Central memory CD8-positive, alpha-beta T cell (primary cell): ENCODE measurements around the gene GARIN6.
"Not testable (repeated sequence)": the region's sequence is repeated elsewhere in the genome, so short reads cannot be mapped to it uniquely, and the experiment has no call there.

ENCODE experiments used
- ATAC-seq: fragments of 150-1000 bp; cut with Tn5 transposase; replicated peaks from 2 replicates; pipeline ENCODE4 v1.10.0; 2022; ENCODE audit warnings: mild to moderate bottlenecking, moderate FRiP score, moderate number of reproducible peaks; ENCODE audit not compliant: poor library complexity, severe bottlenecking; ENCODE audit errors: extremely low read depth
- DNase-seq, 2 donors: peaks; one replicate each; pipeline ENCODE4 v3.0.0; 2021; ENCODE audit warnings: low spot score in 2 of 2
- H3K27ac Mint-ChIP-seq: one replicate; pipeline ENCODE4 v1.8.0; 2022; ENCODE audit warnings: low read depth, mild to moderate bottlenecking, moderate library complexity, mixed read lengths
- H3K27me3 Mint-ChIP-seq: one replicate; pipeline ENCODE4 v1.8.0; 2022; ENCODE audit warnings: mixed read lengths
- H3K36me3 Mint-ChIP-seq: one replicate; pipeline ENCODE4 v1.8.0; 2022; ENCODE audit warnings: mild to moderate bottlenecking, moderate library complexity, mixed read lengths; ENCODE audit not compliant: insufficient read depth
- H3K4me1 Mint-ChIP-seq: one replicate; pipeline ENCODE4 v1.8.0; 2022; ENCODE audit warnings: mixed read lengths
- H3K4me3 Mint-ChIP-seq: one replicate; pipeline ENCODE4 v1.8.0; 2022; ENCODE audit warnings: mild to moderate bottlenecking, moderate library complexity, mixed read lengths
- H3K9me3 Mint-ChIP-seq: one replicate; pipeline ENCODE4 v1.8.0; 2022; ENCODE audit warnings: mixed read lengths

GARIN6 gene

GRCh38 chr12:99647453-99647852 lies at the start of gene GARIN6:
TSS of gene GARIN6 (plus strand) at chr12:99647753. CDS start at chr12:99648175, 422 bp downstream.
- Mint-ChIP-seq H3K27me3 (no peaks in the 10 kb centered on the region), H3K9me3 (peaks cover 20% of the 10 kb centered on the region), H3K4me1 (no peaks in the 10 kb centered on the region), H3K36me3 (no peaks in the 10 kb centered on the region), H3K4me3 (no peak within 1 kb of the TSS), H3K27ac (no peak within 1 kb of the TSS)
- DNase-seq (no peak), ATAC-seq (no peak)

- ATAC-seq (no peak), DNase-seq (no peak)
- no peak overlapping the region for H3K27ac Mint-ChIP-seq
- H3K9me3 Mint-ChIP-seq: peaks cover 11% of the 10 kb centered on the region
- no peaks in the 10 kb centered on the region for H3K4me1 Mint-ChIP-seq
- no peaks in the 10 kb centered on the region for H3K36me3 Mint-ChIP-seq
- H3K27me3 Mint-ChIP-seq: no peaks in the 10 kb centered on the region
- no peak overlapping the region for H3K4me3 Mint-ChIP-seq
Observed at GRCh38 chr12:99598785-99599184, 48.8 kb upstream of the GARIN6 start.

GRCh38 chr12:99600388-99600787 lies 47.2 kb upstream of the GARIN6 start:
- ATAC-seq (no peak), DNase-seq (no peak)
- no peak overlapping the region for H3K4me3 Mint-ChIP-seq
- H3K9me3 Mint-ChIP-seq: peaks cover 6% of the 10 kb centered on the region
- no peaks in the 10 kb centered on the region for H3K4me1 Mint-ChIP-seq
- H3K27ac Mint-ChIP-seq: no peak overlapping the region
- no peaks in the 10 kb centered on the region for H3K36me3 Mint-ChIP-seq
- H3K27me3 Mint-ChIP-seq: no peaks in the 10 kb centered on the region

GRCh38 chr12:99609455-99610181 lies 37.9 kb upstream of the GARIN6 start:
- DNase-seq (no peak), ATAC-seq (no peak)
- H3K4me3 Mint-ChIP-seq: no peak overlapping the region
- peaks cover 5% of the 10 kb centered on the region for H3K9me3 Mint-ChIP-seq
- no peak overlapping the region for H3K27ac Mint-ChIP-seq
- H3K36me3 Mint-ChIP-seq: no peaks in the 10 kb centered on the region
- no peaks in the 10 kb centered on the region for H3K27me3 Mint-ChIP-seq
- no peaks in the 10 kb centered on the region for H3K4me1 Mint-ChIP-seq

- Mint-ChIP-seq H3K27ac (no peak overlapping the region), H3K9me3 (peaks cover 10% of the 10 kb centered on the region), H3K27me3 (no peaks in the 10 kb centered on the region), H3K4me3 (no peak overlapping the region), H3K4me1 (no peaks in the 10 kb centered on the region), H3K36me3 (no peaks in the 10 kb centered on the region)
- ATAC-seq: no peak
- DNase-seq: no peak
Observed at GRCh38 chr12:99611117-99611516, 36.4 kb upstream of the GARIN6 start.

GRCh38 chr12:99611599-99611998 lies 36.0 kb upstream of the GARIN6 start:
- DNase-seq: no peak
- peaks cover 10% of the 10 kb centered on the region for H3K9me3 Mint-ChIP-seq
- H3K27ac Mint-ChIP-seq: no peak overlapping the region
- H3K36me3 Mint-ChIP-seq: no peaks in the 10 kb centered on the region
- H3K4me3 Mint-ChIP-seq: no peak overlapping the region
- H3K27me3 Mint-ChIP-seq: no peaks in the 10 kb centered on the region
- no peaks in the 10 kb centered on the region for H3K4me1 Mint-ChIP-seq
- no peak for ATAC-seq

GRCh38 chr12:99618657-99619056 lies 28.9 kb upstream of the GARIN6 start:
- H3K4me1 Mint-ChIP-seq: no peaks in the 10 kb centered on the region
- DNase-seq (no peak), ATAC-seq (no peak)
- no peaks in the 10 kb centered on the region for H3K27me3 Mint-ChIP-seq
- no peak overlapping the region for H3K4me3 Mint-ChIP-seq
- no peak overlapping the region for H3K27ac Mint-ChIP-seq
- no peaks in the 10 kb centered on the region for H3K36me3 Mint-ChIP-seq
- H3K9me3 Mint-ChIP-seq: peaks cover 22% of the 10 kb centered on the region

- DNase-seq: no peak
- no peaks in the 10 kb centered on the region for H3K27me3 Mint-ChIP-seq
- no peak for ATAC-seq
- no peaks in the 10 kb centered on the region for H3K4me1 Mint-ChIP-seq
- peaks cover 22% of the 10 kb centered on the region for H3K9me3 Mint-ChIP-seq
- no peaks in the 10 kb centered on the region for H3K36me3 Mint-ChIP-seq
- H3K27ac Mint-ChIP-seq: no peak overlapping the region
- no peak overlapping the region for H3K4me3 Mint-ChIP-seq
Observed at GRCh38 chr12:99619389-99620158, 28.0 kb upstream of the GARIN6 start.

- DNase-seq (no peak), ATAC-seq (no peak)
- no peak overlapping the region for H3K27ac Mint-ChIP-seq
- no peaks in the 10 kb centered on the region for H3K36me3 Mint-ChIP-seq
- no peaks in the 10 kb centered on the region for H3K27me3 Mint-ChIP-seq
- no peak overlapping the region for H3K4me3 Mint-ChIP-seq
- peaks cover 22% of the 10 kb centered on the region for H3K9me3 Mint-ChIP-seq
- no peaks in the 10 kb centered on the region for H3K4me1 Mint-ChIP-seq
Observed at GRCh38 chr12:99620159-99620479, 27.4 kb upstream of the GARIN6 start.

GRCh38 chr12:99624591-99624990 lies 23.0 kb upstream of the GARIN6 start:
- not testable (repeated sequence) for H3K4me3 Mint-ChIP-seq, H3K4me1 Mint-ChIP-seq, H3K27me3 Mint-ChIP-seq, H3K27ac Mint-ChIP-seq, DNase-seq, H3K36me3 Mint-ChIP-seq, ATAC-seq
- peaks cover 13% of the 10 kb centered on the region for H3K9me3 Mint-ChIP-seq

GRCh38 chr12:99627459-99627858 lies 20.1 kb upstream of the GARIN6 start:
- peaks cover 6% of the 10 kb centered on the region for H3K9me3 Mint-ChIP-seq
- ATAC-seq (no peak), DNase-seq (no peak)
- no peak overlapping the region for H3K27ac Mint-ChIP-seq
- H3K4me3 Mint-ChIP-seq: no peak overlapping the region
- H3K27me3 Mint-ChIP-seq: no peaks in the 10 kb centered on the region
- H3K4me1 Mint-ChIP-seq: no peaks in the 10 kb centered on the region
- no peaks in the 10 kb centered on the region for H3K36me3 Mint-ChIP-seq

- Mint-ChIP-seq H3K9me3 (peaks cover 15% of the 10 kb centered on the region), H3K27ac (no peak overlapping the region), H3K4me3 (no peak overlapping the region), H3K4me1 (no peaks in the 10 kb centered on the region), H3K27me3 (no peaks in the 10 kb centered on the region), H3K36me3 (no peaks in the 10 kb centered on the region)
- no peak for DNase-seq
- no peak for ATAC-seq
Observed at GRCh38 chr12:99644629-99645028, 2.9 kb upstream of the GARIN6 start.

GRCh38 chr12:99648183-99648582 lies 630 bp downstream of the GARIN6 start:
- no peak overlapping the region for H3K4me3 Mint-ChIP-seq
- no peak for ATAC-seq
- peaks cover 20% of the 10 kb centered on the region for H3K9me3 Mint-ChIP-seq
- H3K36me3 Mint-ChIP-seq: no peaks in the 10 kb centered on the region
- DNase-seq: no peak
- H3K4me1 Mint-ChIP-seq: no peaks in the 10 kb centered on the region
- H3K27ac Mint-ChIP-seq: no peak overlapping the region
- H3K27me3 Mint-ChIP-seq: no peaks in the 10 kb centered on the region
